ENCODE measurements around the gene CPNE7.

Gene CPNE7

GRCh38 chr16:89575247-89576152 lies at the start of gene CPNE7:
Gene CPNE7, plus strand, starts transcription at chr16:89575758. Its CDS starts 140 bp downstream, at chr16:89575898.
- no peak for DNase-seq

GRCh38 chr16:89529097-89529496 lies 46.5 kb upstream of the CPNE7 start:
- DNase-seq = no peak

DNA sequence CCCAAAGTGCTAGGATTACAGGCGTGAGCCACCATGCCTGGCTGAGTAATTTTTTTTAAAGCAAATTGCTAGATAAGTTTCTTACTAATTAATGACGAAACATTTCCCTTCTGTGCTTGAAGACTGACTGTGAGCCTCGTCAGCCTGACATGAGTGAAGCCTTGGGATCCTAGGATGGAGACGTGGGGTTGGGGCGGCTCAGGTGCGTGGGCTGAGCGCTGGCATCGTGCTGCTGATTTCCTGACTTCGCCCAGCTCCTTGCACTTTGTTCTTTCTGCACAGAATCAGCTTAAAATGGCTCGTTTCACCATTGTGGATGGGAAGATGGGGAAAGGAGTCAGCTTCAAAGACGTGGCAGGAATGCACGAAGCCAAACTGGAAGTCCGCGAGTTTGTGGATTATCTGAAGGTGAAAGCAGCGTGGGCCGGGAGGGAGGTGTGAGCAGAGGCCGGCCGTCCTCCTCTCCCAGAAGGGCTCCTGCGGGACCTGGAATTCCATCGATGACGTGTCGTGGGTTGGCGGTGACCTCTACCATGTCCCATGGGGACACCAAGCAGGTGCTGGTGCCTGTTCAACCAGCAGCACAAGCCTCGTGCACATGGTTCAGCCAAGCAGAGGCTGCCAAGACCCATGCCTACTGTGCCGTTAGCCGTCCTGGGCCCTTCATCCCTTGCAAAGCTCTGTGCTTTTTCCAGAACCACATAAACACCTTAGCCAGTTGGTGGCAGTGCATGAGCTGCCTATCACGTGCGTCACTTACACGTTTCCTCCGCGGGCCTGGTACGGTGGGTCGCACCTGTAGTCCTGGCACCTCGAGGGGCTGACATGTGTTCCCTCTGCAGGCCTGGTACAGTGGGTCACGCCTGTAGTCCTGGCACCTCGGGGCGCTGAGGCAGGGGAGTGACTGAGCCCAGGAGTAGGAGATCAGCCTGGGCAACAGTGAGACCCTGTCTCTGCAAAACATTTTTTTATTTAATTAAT lies 44.9 kb upstream of the CPNE7 start:
- DNase-seq = no peak

GRCh38 chr16:89531821-89532526 lies 43.6 kb upstream of the CPNE7 start:
- no peak for DNase-seq

- no peak for DNase-seq
Observed at GRCh38 chr16:89534252-89534756, 41.3 kb upstream of the CPNE7 start.

GRCh38 chr16:89536371-89536770 lies 39.2 kb upstream of the CPNE7 start:
- DNase-seq = no peak

DNA sequence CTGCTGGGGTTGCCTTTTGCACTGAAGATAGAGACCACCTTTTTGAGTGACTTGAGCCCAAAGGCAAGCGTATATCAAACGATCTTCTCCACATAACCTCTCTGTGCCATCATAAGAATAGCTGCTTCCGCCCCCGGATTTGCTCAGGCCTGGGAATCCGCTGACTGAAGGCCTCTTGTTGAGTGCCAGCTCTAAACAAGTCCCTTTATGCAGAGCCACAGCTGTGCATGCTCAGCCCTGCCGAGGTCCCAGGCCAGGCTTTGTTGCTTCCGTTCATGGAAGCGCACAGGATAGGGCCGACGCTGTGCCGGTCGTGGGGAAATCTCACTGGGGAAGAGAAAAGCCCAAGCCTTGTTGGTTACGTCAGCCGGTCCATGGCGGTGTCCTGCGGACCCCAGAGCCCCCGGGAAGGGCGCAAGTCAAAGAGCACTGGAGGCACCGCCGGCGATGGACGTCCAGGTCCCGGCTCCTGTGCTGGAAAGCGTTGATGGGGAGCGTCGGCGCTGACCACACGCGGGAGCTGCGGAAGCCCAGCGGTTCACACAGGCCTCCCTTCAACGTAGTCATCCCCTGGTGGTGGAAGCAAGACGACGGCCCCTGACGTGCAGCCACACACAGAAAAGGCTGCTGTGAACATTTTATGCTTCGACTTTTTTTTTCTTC lies 38.5 kb upstream of the CPNE7 start:
- DNase-seq = no peak

DNA sequence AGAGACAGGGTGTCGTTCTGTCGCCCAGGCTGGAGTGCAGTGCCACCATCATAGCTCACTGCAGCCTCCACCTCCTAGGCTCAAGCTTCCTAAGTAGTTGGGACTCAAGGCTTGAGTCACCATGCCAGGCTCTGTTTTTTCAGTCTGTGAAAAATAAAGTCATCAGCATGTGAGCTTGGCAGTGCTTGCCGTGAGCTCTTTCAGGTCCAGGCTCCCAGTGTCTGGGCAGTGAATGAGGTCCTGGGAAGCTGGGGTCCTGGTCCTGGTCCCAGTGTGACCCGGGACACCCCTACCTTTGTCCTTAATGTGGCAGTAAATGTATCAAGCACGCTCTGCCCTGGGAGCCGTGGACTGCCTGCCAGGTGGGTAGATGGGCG lies 38.0 kb upstream of the CPNE7 start:
- DNase-seq = no peak

- DNase-seq = no peak
Observed at GRCh38 chr16:89538286-89538685, 37.3 kb upstream of the CPNE7 start.

GRCh38 chr16:89540557-89540956 lies 35.0 kb upstream of the CPNE7 start:
- no peak for DNase-seq

GRCh38 chr16:89541792-89542191 lies 33.8 kb upstream of the CPNE7 start:
- DNase-seq = no peak

DNA sequence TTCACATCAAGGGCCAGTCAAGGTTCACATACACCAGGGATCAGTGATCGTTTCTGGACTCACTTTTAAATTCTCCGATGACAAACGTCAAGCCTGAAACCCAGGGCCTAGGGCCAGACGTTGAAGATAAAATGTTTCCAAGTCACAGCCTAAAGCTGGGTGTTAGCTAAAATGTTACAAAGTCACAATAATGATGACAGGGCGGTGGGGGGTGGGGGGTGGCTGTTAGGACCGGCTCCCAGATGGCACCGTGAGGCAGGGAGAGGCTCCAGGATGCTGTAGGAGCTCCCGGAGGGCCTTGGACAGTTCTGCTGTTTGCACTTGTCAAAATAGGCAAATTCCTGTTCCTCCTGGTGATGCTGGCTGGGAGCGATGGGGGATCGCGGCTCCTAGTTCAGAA lies 31.4 kb upstream of the CPNE7 start:
- no peak for DNase-seq

DNA sequence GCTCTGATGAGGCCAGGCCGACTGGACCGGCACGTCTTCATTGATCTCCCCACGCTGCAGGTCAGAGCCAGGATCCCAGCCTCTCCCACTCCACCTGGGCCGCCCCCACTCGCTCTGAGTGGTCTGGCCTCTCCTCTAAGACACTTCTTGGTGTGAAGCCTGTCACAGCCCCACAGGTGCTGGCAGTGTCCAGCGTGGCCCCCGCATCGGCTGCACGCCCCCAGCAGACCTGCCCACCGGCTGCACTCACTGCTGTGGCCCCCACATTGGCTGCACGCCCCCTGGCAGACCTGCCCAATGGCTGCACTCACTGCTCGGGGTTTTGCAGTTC lies 30.9 kb upstream of the CPNE7 start:
- no peak for DNase-seq

DNA sequence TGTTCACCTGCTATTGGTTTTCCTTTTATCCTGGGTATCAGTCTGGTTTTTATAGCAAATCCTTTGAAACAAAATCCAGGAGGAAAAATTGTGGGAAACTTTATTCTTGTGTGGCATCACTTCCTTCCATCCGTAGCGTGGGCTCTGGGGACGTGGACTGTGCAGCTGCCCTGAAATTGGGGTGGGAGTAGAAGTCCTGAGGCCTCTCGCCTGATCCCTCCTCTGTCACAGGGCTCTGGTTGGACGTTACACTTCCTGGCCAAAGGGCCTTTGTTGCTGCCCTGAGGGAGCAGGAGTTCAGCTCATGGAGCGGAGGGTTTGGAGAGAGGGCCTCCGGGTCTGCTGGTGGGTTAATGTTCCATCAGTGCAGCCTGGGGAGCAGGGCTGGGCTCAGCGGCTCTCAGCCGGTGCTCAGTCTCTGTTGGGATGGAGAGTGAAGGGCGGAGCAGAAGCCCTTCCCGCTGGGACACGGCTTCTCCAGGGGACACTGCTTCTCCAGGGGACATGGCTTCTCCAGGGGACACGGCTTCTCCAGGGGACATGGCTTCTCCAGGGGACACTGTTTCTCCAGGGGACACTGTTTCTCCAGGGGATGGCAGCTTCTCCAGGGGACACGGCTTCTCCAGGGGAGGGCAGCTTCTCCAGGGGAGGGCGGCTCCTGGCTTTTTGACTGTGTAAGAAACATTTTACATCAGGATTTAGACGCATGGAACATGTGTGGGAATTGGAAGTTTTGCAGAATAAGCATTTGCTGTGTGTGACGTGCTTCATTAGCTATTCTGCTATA lies 30.3 kb upstream of the CPNE7 start:
- DNase-seq = no peak

DNA sequence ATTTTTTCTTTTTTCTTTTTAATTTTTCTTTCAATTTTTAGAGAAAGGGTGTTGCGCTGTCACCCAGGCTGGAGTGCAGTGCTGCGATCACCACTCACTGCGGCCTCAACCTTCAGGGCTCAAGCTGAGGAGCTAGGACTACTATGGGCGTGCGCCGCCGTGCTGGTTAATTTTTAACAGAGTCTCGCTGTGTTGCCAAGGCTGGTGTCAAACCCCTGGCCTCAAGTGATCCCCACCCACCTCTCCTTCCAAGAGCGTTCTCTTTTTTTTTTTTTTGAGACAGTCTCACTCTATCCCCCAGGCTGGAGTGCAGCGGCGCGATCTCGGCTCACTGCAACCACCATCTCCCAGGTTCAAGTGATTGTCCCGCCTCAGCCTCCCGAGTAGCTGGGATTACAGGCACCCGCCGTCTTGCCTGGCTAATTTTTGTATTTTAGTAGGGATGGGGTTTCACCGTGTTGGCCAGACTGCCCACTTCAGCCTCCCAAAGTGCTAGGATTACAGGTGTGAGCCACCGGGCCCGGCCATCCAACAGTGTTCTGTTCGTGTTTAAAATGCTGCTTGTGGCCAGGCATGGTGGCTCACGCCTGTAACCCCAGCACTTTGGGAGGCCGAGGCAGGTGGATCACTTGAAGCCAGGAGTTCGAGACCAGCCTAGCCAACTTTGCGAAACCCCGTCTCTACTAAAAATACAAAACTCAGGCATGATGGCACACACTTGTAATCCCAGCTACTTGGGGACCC lies 29.6 kb upstream of the CPNE7 start:
- no peak for DNase-seq

- no peak for DNase-seq
Observed at GRCh38 chr16:89546781-89547180, 28.8 kb upstream of the CPNE7 start.

- no peak for DNase-seq
Observed at GRCh38 chr16:89547291-89547690, 28.3 kb upstream of the CPNE7 start.

- DNase-seq = no peak
Observed at GRCh38 chr16:89547860-89548259, 27.7 kb upstream of the CPNE7 start.

GRCh38 chr16:89548344-89549006 lies 27.1 kb upstream of the CPNE7 start:
- DNase-seq = no peak

GRCh38 chr16:89549007-89549700 lies 26.4 kb upstream of the CPNE7 start:
- no peak for DNase-seq

Measured in left hindlimb (tissue), 1 donor.